ENCODE data around the gene BICD1.

- TF ChIP-seq POLR2A (IDR thresholded peaks at IDR 0.05; ENCODE audit: low read depth, low read length) (no peak), TAF1 (IDR thresholded peaks at IDR 0.05; ENCODE audit: borderline replicate concordance, low read depth, low read length) (no peak)
These were observed 22.5 kb upstream of the BICD1 start for GRCh38 chr12:32084017-32084688.

All from GM12892 (cell line).